ENCODE data around the gene AFP. TPM values are rescaled to one million over a fixed set of nuclear protein-coding genes. Genes with fewer than 3 reads are reported as not detected.

The AFP gene
- polyA plus RNA-seq, 3 donors: not detected

GRCh38 chr4:73436674-73437557, 895 bp downstream of the AFP start:
- Histone ChIP-seq H3K9ac (ENCODE audit: insufficient read depth, low read length, poor library complexity, severe bottlenecking) (no peak overlapping the region), H3K4me1 (ENCODE audit: control insufficient read depth in 1 of 2, insufficient read depth in 2 of 2, low read length in 2 of 2) (no peaks in the 10 kb centered on the region), H3K27ac (ENCODE audit: low read depth in 1 of 2, low read length in 2 of 2) (no peak overlapping the region), H3K4me2 (replicated peaks; ENCODE audit: extremely low read depth, low read length, poor library complexity, severe bottlenecking) (no peak overlapping the region), H3K79me2 (ENCODE audit: insufficient read depth, low read length) (no peaks in the 10 kb centered on the region), H3K27me3 (ENCODE audit: control insufficient read depth in 2 of 2, insufficient read depth in 2 of 2, low read length in 2 of 2) (no peaks in the 10 kb centered on the region), H3K36me3 (replicated peaks in 1 of 2; ENCODE audit: control insufficient read depth in 1 of 2, insufficient read depth in 2 of 2, low read length in 2 of 2) (no peaks in the 10 kb centered on the region), H3K4me3 (replicated peaks in 1 of 3; ENCODE audit: low read depth in 2 of 3, low read length in 3 of 3) (no peak overlapping the region), H3K9me3 (replicated peaks in 1 of 2; ENCODE audit: control insufficient read depth in 1 of 2, insufficient read depth in 1 of 2, low read length in 2 of 2) (no peaks in the 10 kb centered on the region), H2AFZ (ENCODE audit: insufficient read depth, low read depth, low read length, poor library complexity, severe bottlenecking) (no peak overlapping the region), H4K20me1 (ENCODE audit: insufficient read depth, low read length) (no peaks in the 10 kb centered on the region)
- intact Hi-C loops (cut with micrococcal nuclease): no loop called here
- Mint-ChIP-seq H3K4me1 (no peaks in the 10 kb centered on the region), H3K9me3 (no peaks in the 10 kb centered on the region), H3K27me3 (ENCODE audit: low read depth in 3 of 3) (no peaks in the 10 kb centered on the region), H3K36me3 (no peaks in the 10 kb centered on the region), H3K4me3 (no peak overlapping the region), H3K27ac (no peak overlapping the region)
- WGBS (ENCODE audit: insufficient coverage): no CpG with 5 or more reads among the region's 3 CpGs
- DNase-seq: no peak
- no peak for TF ChIP-seq CTCF (IDR thresholded peaks at IDR 0.05)

GRCh38 chr4:73437558-73437956, 1.5 kb downstream of the AFP start:
- no peak overlapping the region for H3K4me2 ChIP-seq (replicated peaks; ENCODE audit: extremely low read depth, low read length, poor library complexity, severe bottlenecking)
- H3K27ac Mint-ChIP-seq: no peak overlapping the region
- H3K9me3 ChIP-seq (replicated peaks in 1 of 2; ENCODE audit: control insufficient read depth in 1 of 2, insufficient read depth in 1 of 2, low read length in 2 of 2): no peaks in the 10 kb centered on the region
- H3K27me3 ChIP-seq (ENCODE audit: control insufficient read depth in 2 of 2, insufficient read depth in 2 of 2, low read length in 2 of 2): no peaks in the 10 kb centered on the region
- no peak for TF ChIP-seq CTCF (IDR thresholded peaks at IDR 0.05)
- no peak overlapping the region for H3K27ac ChIP-seq (ENCODE audit: low read depth in 1 of 2, low read length in 2 of 2)
- no peak overlapping the region for H3K9ac ChIP-seq (ENCODE audit: insufficient read depth, low read length, poor library complexity, severe bottlenecking)
- no peaks in the 10 kb centered on the region for H4K20me1 ChIP-seq (ENCODE audit: insufficient read depth, low read length)
- H3K4me1 Mint-ChIP-seq: no peaks in the 10 kb centered on the region
- no peaks in the 10 kb centered on the region for H3K36me3 Mint-ChIP-seq
- H3K4me3 Mint-ChIP-seq: no peak overlapping the region
- H3K4me3 ChIP-seq (replicated peaks in 1 of 3; ENCODE audit: low read depth in 2 of 3, low read length in 3 of 3): no peak overlapping the region
- H3K79me2 ChIP-seq (ENCODE audit: insufficient read depth, low read length): no peaks in the 10 kb centered on the region
- peaks cover 0 to 1% (median 0%) of the 10 kb centered on the region in 3 donors for H3K27me3 Mint-ChIP-seq (ENCODE audit: low read depth in 3 of 3)
- H2AFZ ChIP-seq (ENCODE audit: insufficient read depth, low read depth, low read length, poor library complexity, severe bottlenecking): no peak overlapping the region
- H3K36me3 ChIP-seq (replicated peaks in 1 of 2; ENCODE audit: control insufficient read depth in 1 of 2, insufficient read depth in 2 of 2, low read length in 2 of 2): no peaks in the 10 kb centered on the region
- no peaks in the 10 kb centered on the region for H3K4me1 ChIP-seq (ENCODE audit: control insufficient read depth in 1 of 2, insufficient read depth in 2 of 2, low read length in 2 of 2)
- H3K9me3 Mint-ChIP-seq: no peaks in the 10 kb centered on the region
- intact Hi-C loops (cut with micrococcal nuclease): no loop called here
- DNase-seq: no peak

Data from CD14-positive monocyte (primary cell).